Sigmoid colon (tissue), 7 donors: ENCODE results near the gene CNN3. TPM values are rescaled to one million over a fixed set of nuclear protein-coding genes. Genes with fewer than 3 reads are reported as not detected.

Source experiments
- DNase-seq: peaks from one replicate; pipeline ENCODE4 v3.0.0-alpha.2; 2019
- H3K27ac ChIP-seq, 4 donors: fragments of 200-600 bp; sonication (generic); one replicate each; pipeline ENCODE4 v1.5.1; 2016 to 2019; ENCODE audit warnings: mild to moderate bottlenecking in 1 of 4
- H3K27me3 ChIP-seq, 3 donors: fragments of 200-600 bp; sonication (generic); one replicate each; pipeline ENCODE4 v1.5.1; 2019; ENCODE audit warnings: mild to moderate bottlenecking in 1 of 3
- H3K36me3 ChIP-seq, 4 donors: fragments of 200-600 bp; sonication (generic); one replicate each; pipeline ENCODE4 v1.5.1; 2016 to 2019
- H3K4me1 ChIP-seq, 4 donors: fragments of 200-600 bp; sonication (generic); one replicate each; pipeline ENCODE4 v1.5.1; 2017 to 2019
- H3K4me3 ChIP-seq, 4 donors: fragments of 200-600 bp; sonication (generic); one replicate each; pipeline ENCODE4 v1.5.1; 2017 to 2019; ENCODE audit warnings: mild to moderate bottlenecking in 2 of 4, moderate library complexity in 1 of 4
- H3K9me3 ChIP-seq, 4 donors: fragments of 200-600 bp in 3 of 4; sonication (generic) in 3 of 4; one replicate each; pipeline versions ENCODE4 v1.5.1 to v1.6.1; 2013 to 2019
- EP300 ChIP-seq, 4 donors: sonication (generic); formaldehyde crosslinking; IDR thresholded peaks; one replicate each; pipeline ENCODE4 v1.6.1; 2017; ENCODE audit warnings: antibody characterized with exemption in 4 of 4
- POLR2A ChIP-seq, 2 donors: fragments of 450-650 bp; IDR thresholded peaks; one replicate each; pipeline ENCODE4 v1.6.1; 2016; ENCODE audit warnings: antibody characterized with exemption in 2 of 2, mild to moderate bottlenecking in 2 of 2, moderate library complexity in 2 of 2
- POLR2AphosphoS5 ChIP-seq, 4 donors: sonication (generic); formaldehyde crosslinking; IDR thresholded peaks; one replicate each; pipeline ENCODE4 v1.6.1; 2017; ENCODE audit warnings: antibody characterized with exemption in 4 of 4
- WGBS, 2 donors: extraction: QIAGEN DNeasy Blood & Tissue Kit; methylation state at CpG; one replicate each; pipeline ENCODE4 v1.1.7; 2013; 5-methylcytosine and 5-hydroxymethylcytosine counted together
- intact Hi-C: fragments of 100-400 bp; cut with DNase I; formaldehyde crosslinking; loops from one replicate; pipeline ENCODE4 v1.15.1; 2023
- polyA plus RNA-seq, 3 donors: library from polyadenylated mRNA; stranded (reverse); fragments of 200-250 nt; gene quantifications; one replicate each; pipeline ENCODE4 v1.2.3, GENCODE V29; 2013
- total RNA-seq, 4 donors: library from RNA; depleted of rRNA; stranded (reverse); fragments of >200 nt; gene quantifications; one replicate each; pipeline ENCODE4 v1.1.0, GENCODE V29; 2016
- TF ChIP-seq, protein P1 (sequence below), 4 experiments: fragments of 450-650 bp in 3 of 4; fragments of 200-600 bp in 1 of 4; IDR thresholded peaks; one replicate each; pipeline ENCODE4 v1.5.1; 2016 to 2019; ENCODE audit warnings: antibody characterized with exemption in 4 of 4, mild to moderate bottlenecking in 3 of 4, moderate library complexity in 2 of 4
- donor health status: healthy with polysubstance abuse.
- donor health status: Bipolar disorder and iron deficiency.
- donor health status: healthy.

The CNN3 gene
- total and polyA plus RNA-seq, 7 donors = 58.3 to 247 (median 157) TPM

DNA sequence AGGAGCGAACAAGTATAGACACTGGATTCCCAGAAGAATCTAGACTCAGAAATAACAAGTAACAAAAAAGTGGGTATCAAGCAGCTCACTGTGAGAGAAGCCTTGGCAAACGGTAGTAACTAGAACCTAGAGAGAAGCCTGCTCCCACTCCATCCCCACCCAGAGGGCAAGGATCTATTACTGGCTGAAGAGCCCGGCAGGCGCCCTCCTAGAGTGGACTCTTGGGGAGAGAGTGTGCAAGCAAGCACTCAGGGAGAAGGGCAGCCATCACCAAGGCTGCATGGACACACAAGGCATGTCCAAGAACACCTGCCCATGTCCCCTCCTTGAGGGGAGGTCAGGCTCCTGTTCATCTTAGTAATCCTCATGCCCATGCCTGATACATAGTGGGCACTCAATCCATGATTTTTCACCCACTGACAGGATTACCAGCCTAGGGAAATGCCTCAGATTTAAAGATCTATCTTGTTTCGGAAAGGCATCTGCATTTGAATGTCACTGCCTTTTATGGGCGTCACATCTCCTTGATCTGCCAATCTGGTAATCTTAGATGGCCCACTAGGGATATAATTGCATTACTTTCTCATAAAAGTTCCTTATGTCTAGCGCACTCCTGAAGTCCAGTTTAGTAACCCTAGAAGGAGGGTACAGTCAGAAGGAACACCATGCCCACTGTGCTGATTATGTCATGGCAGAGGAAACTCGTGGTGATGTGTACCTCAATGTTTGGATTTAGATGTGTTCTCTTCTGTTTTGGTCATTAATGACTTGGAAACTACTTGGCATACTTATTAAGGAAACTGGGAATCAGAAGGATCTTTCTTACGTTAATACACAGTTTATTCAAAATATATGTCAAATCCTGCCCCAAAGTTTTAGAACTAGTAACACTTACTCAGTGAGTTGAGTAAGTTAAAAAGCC, 14.4 kb downstream of the CNN3 start:
- H3K36me3 ChIP-seq = no peaks in the 10 kb centered on the region
- DNase-seq = no peak
- H3K9me3 ChIP-seq = no peaks in the 10 kb centered on the region
- 57 to 71% methylated on average over 9 of the region's 9 CpGs for WGBS, 2 donors
- intact Hi-C loops = no loop called here
- H3K27me3 ChIP-seq = no peaks in the 10 kb centered on the region
- H3K4me1 ChIP-seq = peaks cover 0 to 99% (median 76%) of the 10 kb centered on the region in 4 donors
- H3K27ac ChIP-seq = peak overlapping the region; percentile 20 to 59 (median 46)
- TF ChIP-seq, protein P1, sequence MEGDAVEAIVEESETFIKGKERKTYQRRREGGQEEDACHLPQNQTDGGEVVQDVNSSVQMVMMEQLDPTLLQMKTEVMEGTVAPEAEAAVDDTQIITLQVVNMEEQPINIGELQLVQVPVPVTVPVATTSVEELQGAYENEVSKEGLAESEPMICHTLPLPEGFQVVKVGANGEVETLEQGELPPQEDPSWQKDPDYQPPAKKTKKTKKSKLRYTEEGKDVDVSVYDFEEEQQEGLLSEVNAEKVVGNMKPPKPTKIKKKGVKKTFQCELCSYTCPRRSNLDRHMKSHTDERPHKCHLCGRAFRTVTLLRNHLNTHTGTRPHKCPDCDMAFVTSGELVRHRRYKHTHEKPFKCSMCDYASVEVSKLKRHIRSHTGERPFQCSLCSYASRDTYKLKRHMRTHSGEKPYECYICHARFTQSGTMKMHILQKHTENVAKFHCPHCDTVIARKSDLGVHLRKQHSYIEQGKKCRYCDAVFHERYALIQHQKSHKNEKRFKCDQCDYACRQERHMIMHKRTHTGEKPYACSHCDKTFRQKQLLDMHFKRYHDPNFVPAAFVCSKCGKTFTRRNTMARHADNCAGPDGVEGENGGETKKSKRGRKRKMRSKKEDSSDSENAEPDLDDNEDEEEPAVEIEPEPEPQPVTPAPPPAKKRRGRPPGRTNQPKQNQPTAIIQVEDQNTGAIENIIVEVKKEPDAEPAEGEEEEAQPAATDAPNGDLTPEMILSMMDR (IDR thresholded peaks at IDR 0.05) = no peak
- no peak for TF ChIP-seq POLR2A (IDR thresholded peaks at IDR 0.05)
- no peak for TF ChIP-seq EP300 (IDR thresholded peaks at IDR 0.05)
- no peak overlapping the region for H3K4me3 ChIP-seq

DNA sequence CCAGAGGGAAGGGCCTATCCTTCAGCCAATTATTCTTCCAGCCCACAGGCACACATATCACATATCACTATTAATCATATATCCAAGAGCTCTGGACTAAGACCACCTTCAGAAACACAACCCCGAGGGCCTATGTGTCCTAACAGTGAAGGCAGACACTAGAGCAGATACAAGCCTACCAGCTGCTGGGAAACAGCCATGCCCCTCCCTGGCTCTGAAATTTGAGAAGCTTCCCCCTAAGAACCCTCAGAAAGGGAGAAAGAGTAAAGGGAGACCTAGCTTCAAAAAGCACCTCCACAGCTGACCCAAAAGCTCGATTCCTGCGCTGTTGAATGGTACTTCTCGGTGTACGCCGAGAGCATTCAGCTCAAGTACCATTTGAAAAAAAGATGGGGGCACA, 17.4 kb downstream of the CNN3 start:
- Histone ChIP-seq H3K4me1 (peaks cover 0 to 100% (median 89%) of the 10 kb centered on the region in 4 donors), H3K4me3 (no peak overlapping the region), H3K27ac (peak overlapping the region in 2 of 4 donors; percentile 11 to 38), H3K27me3 (no peaks in the 10 kb centered on the region), H3K36me3 (no peaks in the 10 kb centered on the region), H3K9me3 (no peaks in the 10 kb centered on the region)
- 89 to 90% methylated on average over 6 of the region's 6 CpGs for WGBS, 2 donors
- no peak for TF ChIP-seq POLR2A (IDR thresholded peaks at IDR 0.05)
- TF ChIP-seq, protein P1 (IDR thresholded peaks at IDR 0.05) = no peak
- no peak for TF ChIP-seq POLR2AphosphoS5 (IDR thresholded peaks at IDR 0.05)
- intact Hi-C loops = no loop called here
- no peak for DNase-seq

DNA sequence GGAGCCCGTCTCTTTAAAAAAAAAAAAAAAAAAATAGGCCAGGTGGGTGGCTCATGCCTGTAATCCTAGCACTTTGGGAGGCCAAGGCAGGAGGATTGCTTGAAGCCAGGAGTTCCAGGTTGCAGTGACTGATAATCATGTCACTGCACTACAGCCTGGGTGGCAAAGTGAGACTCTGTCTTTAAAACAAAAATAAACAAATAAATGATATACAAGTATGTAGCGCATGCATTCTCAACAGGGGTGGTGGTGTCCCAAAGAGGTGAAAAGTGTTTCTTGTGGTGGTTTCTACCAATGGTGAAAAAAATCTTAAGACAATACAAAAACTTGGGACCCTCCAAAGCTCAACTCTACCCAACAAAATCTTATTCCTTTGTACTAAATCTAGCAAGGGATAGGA, 17.9 kb downstream of the CNN3 start:
- no peak overlapping the region for H3K4me3 ChIP-seq
- H3K36me3 ChIP-seq = no peaks in the 10 kb centered on the region
- H3K9me3 ChIP-seq = no peaks in the 10 kb centered on the region
- TF ChIP-seq POLR2AphosphoS5 (IDR thresholded peaks at IDR 0.05) = no peak
- TF ChIP-seq, protein P1 (IDR thresholded peaks at IDR 0.05) = no peak
- TF ChIP-seq EP300 (IDR thresholded peaks at IDR 0.05) = no peak
- no peak for TF ChIP-seq POLR2A (IDR thresholded peaks at IDR 0.05)
- H3K4me1 ChIP-seq = peaks cover 0 to 99% (median 86%) of the 10 kb centered on the region in 4 donors
- peak overlapping the region in 1 of 4 donors; percentile 11 for H3K27ac ChIP-seq
- WGBS, 2 donors = 93 to 96% methylated on average over 2 of the region's 2 CpGs
- no peak for DNase-seq
- H3K27me3 ChIP-seq = no peaks in the 10 kb centered on the region
- intact Hi-C loops = no loop called here

DNA sequence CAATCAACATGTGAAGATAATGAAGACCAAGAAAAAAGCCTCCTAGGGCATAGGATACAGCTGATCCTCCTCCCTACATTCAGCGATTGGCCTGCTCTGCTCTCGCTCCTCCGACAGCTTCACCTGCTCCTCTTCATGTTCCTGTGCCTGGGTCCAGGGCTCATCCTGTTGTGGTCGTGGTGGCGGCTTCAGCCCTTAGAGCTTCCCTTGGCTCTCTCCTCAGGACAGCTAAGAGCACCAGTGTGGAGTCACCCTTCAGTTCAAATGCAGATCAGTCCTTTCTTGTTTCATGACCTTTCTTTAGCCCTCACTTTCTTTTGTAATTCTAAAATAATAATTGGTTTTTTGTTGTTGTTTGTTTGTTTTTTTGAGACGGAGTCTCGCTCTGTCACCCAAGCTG, 18.7 kb downstream of the CNN3 start:
- no peak for DNase-seq
- whole genome bisulfite sequencing, 2 donors = 89 to 91% methylated on average over 7 of the region's 7 CpGs
- Histone ChIP-seq H3K36me3 (no peaks in the 10 kb centered on the region), H3K27ac (no peak overlapping the region), H3K4me1 (peaks cover 0 to 99% (median 86%) of the 10 kb centered on the region in 4 donors), H3K9me3 (no peaks in the 10 kb centered on the region), H3K4me3 (no peak overlapping the region), H3K27me3 (no peaks in the 10 kb centered on the region)
- TF ChIP-seq, protein P1 (IDR thresholded peaks at IDR 0.05) = no peak
- TF ChIP-seq POLR2A (IDR thresholded peaks at IDR 0.05) (no peak), POLR2AphosphoS5 (IDR thresholded peaks at IDR 0.05) (no peak), EP300 (IDR thresholded peaks at IDR 0.05) (no peak)
- intact Hi-C loops = no loop called here
